Activated T-cell treated with anti-CD3 and anti-CD28 coated beads, Interleukin-2, amount 50 U/mL, for 1 hour (primary cell): ENCODE data around the gene PDLIM1.
A peak's percentile ranks its signal among the peaks of the same experiment; 100 is the strongest.

ENCODE experiments used
- DNase-seq: peaks from one replicate; pipeline ENCODE4 v3.0.0-alpha.2; 2020

Gene PDLIM1

DNA sequence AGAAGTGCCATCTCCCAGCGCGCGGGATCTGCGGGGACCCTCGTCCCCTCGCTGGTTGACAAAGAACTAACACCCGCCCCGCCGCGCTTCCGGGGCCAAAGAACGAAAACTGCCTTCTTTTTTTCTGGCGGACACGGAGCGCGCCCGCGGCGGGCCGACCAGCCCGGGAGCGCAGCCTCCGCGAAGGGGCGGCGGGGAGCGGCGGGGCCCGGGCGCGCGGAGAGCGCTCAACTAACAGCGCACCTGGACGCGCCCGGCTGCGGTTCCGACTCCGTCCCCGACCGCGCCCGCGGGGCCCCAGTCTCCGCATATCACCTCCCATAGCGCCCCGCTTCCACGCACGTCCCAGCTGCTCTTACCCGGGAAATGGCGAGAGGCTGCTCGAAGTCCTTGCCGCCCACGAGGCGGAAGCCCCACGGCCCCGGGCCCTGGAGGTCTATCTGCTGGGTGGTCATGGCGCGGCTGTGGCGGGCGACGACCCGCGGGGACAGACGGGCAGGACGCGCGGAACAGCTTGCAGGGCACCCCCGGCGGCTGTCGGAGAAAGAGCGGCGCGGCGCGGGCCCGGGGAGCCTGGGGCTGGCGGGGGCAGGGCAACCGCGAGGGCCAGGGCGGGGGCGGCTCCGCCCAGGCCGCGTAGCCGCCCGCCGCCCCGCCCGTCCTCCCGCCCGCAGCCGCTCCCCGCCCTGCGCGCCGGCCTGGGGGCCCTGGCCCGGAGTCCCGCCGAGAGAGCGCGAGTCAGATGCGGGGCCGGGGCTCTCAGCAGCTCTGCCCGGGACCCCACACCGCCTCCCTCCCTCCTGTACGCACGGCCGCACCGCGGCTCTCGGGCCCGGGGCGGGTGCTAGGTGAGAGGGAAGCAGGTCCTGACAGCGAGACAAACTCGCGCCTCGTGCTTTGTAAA lies at the start of gene PDLIM1:
Gene PDLIM1, minus strand, starts transcription at position 543 of the 904 bp plus-strand sequence. Its CDS starts 88 bp downstream, at position 455.
- peak; percentile 32 for DNase-seq

GRCh38 chr10:95339863-95340262 lies 49.1 kb upstream of the PDLIM1 start:
- DNase-seq: no peak

DNA sequence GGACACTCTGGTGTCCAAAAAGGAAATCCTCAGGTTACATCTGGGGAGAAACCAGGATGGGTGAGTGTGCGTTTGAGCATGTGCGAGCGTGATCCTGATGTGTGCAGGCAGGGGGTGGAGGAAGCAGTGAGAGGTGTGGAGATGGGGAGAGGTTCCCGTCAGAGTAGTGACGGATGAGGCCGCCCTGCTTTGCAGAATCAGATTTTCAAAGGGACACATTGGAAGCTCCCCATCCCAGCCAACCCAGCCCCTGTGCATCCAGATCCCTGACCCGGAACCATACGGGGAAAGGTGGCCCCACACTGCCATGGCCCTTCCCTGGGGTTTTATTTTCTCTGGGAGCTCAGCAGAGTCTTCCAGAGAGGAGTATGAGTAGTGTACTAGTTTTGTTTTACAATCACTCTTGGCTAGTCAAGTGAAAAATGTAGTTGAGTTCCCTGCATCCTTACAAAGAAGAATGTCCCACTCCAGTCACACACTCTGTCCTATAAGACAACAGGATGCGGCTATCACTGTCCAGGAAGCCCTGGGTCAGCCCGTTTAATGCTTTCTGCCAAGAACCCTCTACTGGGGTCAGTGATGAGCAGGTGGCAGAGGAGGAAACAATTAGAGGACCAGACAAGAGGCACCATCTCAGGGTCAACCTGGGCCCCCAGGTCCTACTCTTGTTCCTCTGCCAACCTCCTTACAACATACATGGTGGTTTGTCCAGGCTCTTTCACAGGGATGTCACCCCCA lies 46.8 kb upstream of the PDLIM1 start:
- DNase-seq: no peak

DNA sequence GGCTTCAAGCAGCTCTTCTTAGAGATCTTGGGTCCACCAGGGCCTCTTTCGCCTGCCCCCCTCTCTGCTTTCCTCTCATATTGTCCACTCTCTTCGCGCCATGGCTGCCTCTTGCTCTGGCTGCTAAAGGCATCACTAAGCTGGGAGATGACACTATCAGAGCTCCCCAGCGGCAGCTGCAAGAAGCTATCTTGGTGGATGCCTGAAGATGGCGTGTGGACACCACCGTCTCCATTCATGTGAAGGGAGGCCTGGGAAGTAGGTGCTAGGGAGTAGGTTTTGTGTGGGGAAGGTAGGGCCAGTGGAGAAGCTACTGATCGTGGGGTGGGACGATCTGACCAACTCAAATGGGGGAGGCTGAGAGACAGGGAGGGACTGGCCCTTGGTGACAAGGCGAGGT lies 45.9 kb upstream of the PDLIM1 start:
- DNase-seq: no peak

- no peak for DNase-seq
Observed at GRCh38 chr10:95335933-95336699, 45.3 kb upstream of the PDLIM1 start.

- no peak for DNase-seq
Observed at GRCh38 chr10:95334805-95335144, 44.0 kb upstream of the PDLIM1 start.

DNA sequence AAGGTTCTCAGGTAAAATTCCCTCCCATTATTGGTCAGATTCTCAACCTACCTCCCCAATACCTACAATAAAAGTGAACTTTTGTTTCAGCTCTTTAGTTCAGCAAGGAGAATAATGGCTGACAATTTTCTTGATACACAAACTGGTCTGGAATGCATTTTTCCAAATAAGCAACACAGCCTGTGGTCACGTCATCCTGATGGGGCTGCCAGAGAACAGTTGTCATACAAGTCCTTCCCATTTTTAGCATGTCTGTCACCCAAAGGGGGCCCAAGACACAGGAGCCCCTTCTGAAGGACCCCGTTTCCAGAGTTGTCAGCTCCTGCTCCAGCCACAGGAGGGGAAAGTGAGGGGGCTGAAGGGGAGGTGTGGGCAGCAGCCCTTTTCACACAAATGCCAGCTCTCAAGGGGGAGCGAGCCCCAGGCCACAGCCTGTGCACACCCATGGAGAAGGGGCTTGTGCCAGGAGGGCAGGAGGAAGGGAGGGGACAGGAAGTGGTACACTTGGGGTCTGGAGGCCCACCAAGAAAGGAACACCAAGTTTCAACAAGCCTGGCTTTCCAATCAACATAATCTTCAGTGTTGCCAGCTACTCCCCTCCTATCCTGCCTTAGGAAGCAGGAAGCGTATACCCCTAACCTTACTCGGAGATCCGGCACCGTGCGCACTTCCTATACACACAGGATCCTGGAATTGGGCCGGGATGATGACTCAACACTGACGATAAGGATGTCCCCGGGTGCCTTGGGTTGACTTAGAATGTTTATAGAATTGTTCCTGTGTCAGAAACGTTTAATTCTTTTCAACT lies 43.4 kb upstream of the PDLIM1 start:
- no peak for DNase-seq

DNA sequence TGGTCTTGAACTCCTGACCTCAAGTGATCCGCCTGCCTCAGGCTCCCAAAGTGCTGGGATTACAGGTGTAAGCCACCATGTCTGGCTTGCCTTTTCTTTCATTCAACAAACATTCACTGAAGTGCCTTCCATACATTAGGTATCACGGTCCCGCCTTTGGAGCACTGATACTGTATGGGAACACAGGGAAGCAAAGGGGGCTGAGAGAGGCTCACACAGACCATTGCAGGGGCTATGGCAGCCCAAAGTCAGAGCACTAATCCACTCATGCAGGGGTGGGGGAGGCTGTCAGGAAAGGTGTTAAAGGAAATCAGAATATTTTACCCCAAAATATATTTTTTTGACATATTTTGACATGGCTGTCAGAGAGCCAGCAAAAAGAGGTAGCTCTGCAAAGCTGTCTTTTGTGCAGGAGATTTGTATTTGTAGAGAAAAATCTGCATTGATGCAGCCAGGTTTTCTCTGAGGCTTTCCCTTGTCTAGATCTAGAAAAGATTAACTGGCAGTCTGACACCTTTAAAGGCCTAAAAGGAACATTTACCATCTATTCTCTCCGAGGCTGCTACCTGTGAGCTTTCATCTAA lies 42.0 kb upstream of the PDLIM1 start:
- DNase-seq: no peak

DNA sequence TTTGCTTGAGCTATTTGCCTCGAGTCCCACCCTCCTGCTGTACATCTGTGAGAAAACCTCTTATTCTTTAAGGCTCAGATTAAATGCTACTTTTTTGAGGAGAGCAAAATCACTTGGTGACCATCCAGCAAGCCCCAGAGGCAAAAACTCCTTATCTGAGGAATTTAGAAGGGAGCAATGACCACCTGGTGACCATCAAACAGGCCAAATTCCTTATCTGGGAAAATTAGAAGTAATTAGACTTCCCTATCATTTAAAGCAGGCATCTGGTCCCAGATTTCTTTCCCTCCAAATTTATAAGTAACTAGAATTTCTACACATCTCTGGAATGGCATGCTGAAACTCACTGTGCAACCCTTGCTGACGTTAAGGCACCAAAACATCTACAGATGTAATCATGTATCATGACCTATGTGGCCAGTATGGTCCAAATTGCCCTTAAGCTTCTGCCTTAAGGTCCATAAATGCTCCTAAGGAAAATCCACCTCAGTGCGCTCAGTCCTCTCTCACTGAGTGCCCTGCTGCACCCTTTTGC lies 40.9 kb upstream of the PDLIM1 start:
- DNase-seq: no peak

- DNase-seq: no peak
Observed at GRCh38 chr10:95330966-95331453, 40.2 kb upstream of the PDLIM1 start.

DNA sequence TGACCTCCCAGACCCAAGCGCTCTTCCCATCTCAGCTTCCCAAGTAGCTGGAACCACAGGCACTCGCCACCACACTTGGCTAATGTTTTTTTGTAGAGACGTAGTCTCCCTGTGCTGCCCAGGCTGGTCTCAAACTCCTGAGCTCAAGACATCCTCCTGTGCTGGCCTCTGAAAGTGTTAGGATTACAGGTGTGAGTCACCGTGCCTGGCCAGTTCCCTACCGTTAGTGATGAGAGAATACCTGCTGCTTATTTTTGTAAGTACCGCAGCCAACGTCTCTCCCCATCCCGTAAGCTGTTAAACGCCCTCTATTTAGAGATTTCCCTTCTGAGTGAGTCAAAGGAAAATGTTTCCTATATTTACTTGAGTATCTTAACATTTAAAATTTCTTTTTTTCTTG lies 38.5 kb upstream of the PDLIM1 start:
- DNase-seq: no peak

- no peak for DNase-seq
Observed at GRCh38 chr10:95328013-95328412, 37.2 kb upstream of the PDLIM1 start.

- DNase-seq: no peak
Observed at GRCh38 chr10:95327367-95327766, 36.6 kb upstream of the PDLIM1 start.

DNA sequence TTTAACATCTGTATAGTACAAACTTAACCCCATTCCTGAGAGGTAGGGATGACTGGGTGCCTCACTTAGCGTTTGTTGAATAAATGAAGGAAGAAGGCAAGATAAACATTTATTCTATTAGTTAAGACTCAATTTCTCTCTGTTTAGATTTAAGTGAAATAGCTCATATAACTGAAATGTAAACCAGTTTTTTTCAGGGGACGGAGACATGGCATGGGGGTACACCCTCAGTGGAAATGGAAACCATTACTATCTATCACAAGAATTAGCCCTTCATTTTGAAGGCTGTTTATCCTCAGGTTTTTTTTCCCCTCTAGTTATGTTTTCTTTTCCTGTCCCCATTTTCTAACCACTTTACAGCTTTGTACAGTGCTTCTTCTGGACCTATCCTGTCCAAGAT lies 35.6 kb upstream of the PDLIM1 start:
- no peak for DNase-seq

GRCh38 chr10:95325863-95326262 lies 35.1 kb upstream of the PDLIM1 start:
- DNase-seq: no peak

DNA sequence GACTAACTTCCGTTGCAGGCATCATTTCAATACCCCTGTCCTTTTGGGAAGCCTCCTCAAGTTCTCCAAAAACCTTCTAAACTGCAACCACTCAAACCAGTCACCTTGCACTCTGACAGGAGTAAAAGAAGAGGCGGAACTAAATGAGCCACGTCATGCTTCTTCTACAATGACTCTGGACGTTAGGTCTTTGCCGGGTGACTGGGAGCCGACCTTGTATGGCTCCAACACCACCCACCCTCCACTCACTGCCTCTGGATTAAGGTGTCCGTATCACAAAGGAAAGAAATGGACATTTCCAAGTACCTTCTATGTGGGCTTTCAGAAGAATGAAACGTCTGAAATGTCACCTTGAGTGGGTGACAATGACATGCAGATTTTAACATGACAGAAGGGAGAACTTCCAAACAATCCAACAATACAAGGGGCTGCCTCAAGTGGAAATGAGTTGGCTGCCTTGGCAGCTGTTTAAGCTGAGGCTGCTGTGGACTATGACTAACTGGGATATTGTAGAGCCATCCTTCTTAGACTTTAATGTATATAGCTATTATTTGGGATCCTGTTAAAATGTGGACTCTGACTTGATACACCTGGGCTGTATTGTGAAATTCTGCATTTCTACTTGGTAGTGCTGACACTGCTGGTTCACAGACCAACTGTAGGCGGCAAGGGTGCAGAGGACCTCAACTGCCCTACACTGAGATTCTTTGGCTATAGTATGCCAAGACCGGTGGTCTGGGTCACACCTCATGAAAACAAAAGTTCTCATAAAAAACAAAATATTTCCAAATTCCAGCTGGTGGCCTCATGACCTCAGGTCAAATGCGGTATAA lies 33.8 kb upstream of the PDLIM1 start:
- no peak for DNase-seq

GRCh38 chr10:95321554-95322301 lies 30.9 kb upstream of the PDLIM1 start:
- no peak for DNase-seq

DNA sequence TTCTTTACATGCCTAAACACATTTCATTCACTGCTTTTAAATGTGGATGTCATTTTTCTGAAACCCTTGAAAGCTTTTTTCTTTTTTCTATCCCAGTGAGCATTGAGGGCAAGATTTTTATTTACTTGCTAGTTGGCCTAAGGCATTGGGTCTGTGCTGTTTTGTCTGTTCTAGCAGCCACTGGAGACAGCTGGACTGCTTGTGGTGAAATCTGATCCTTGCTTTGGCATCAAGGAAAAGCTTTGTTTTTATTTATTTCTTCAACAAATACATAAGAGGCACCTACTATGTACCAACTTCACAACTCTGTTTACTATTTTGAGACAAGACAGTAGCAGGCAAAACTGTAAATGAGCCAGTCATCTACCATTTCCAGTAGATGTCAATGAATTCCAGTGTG lies 28.4 kb upstream of the PDLIM1 start:
- no peak for DNase-seq

GRCh38 chr10:95315509-95315908 lies 24.7 kb upstream of the PDLIM1 start:
- no peak for DNase-seq
